SK-N-MC (cell line): Measurements from ENCODE around the gene GDPD5.

Experiments
- DNase-seq: peaks from one replicate; pipeline ENCODE4 v3.0.0-alpha.2; 2011; ENCODE audit warnings: low read depth, low spot score
- H3K27ac ChIP-seq: fragments of 200-600 bp; sonication (generic); 2 replicates; pipeline ENCODE4 v1.5.1; 2016; ENCODE audit warnings: mixed run types
- H3K36me3 ChIP-seq: fragments of 200-600 bp; sonication (generic); 2 replicates; pipeline ENCODE4 v1.6.1; 2017; ENCODE audit warnings: antibody characterized with exemption, low read length, mixed read lengths; ENCODE audit not compliant: insufficient read depth
- H3K4me3 ChIP-seq: fragments of 200-600 bp; sonication (generic); 2 replicates; pipeline ENCODE4 v1.5.1; 2016
- H3K9ac ChIP-seq: fragments of 200-600 bp; sonication (generic); 2 replicates; pipeline ENCODE4 v1.8.0; 2017; ENCODE audit warnings: mixed run types, mixed read lengths; ENCODE audit not compliant: insufficient read length
- H3K9me3 ChIP-seq: fragments of 200-600 bp; sonication (generic); 2 replicates; pipeline ENCODE4 v1.6.1; 2017; ENCODE audit warnings: low read depth, mild to moderate bottlenecking, antibody characterized with exemption, low read length, moderate library complexity, mixed read lengths
- EZH2 ChIP-seq: fragments of 200-600 bp; sonication (generic); IDR thresholded peaks from one replicate; pipeline ENCODE4 v1.6.1; 2017; ENCODE audit warnings: antibody characterized with exemption
- FOXP2 ChIP-seq: optimal IDR thresholded peaks from 2 replicates; pipeline ENCODE3; 2011; ENCODE audit warnings: mild to moderate bottlenecking, moderate library complexity; ENCODE audit not compliant: insufficient read depth; ENCODE audit errors: extremely low read length, control extremely low read depth
- POLR2AphosphoS5 ChIP-seq: IDR thresholded peaks from 2 replicates; pipeline ENCODE4 v1.6.1; 2012; ENCODE audit warnings: mild to moderate bottlenecking, low read depth, low read length, borderline replicate concordance

GDPD5 gene

GRCh38 chr11:75566763-75567279 is 41.1 kb upstream of the GDPD5 start:
- H3K27ac ChIP-seq = no peak overlapping the region
- H3K4me3 ChIP-seq = no peak overlapping the region
- H3K36me3 ChIP-seq = peaks cover 79% of the 10 kb centered on the region
- H3K9ac ChIP-seq = no peak overlapping the region
- TF ChIP-seq FOXP2 (no peak), POLR2AphosphoS5 (no peak), EZH2 (no peak)
- no peaks in the 10 kb centered on the region for H3K9me3 ChIP-seq
- DNase-seq = no peak

GRCh38 chr11:75565916-75566762 is 40.4 kb upstream of the GDPD5 start:
- H3K36me3 ChIP-seq = peaks cover 72% of the 10 kb centered on the region
- no peak overlapping the region for H3K9ac ChIP-seq
- no peak overlapping the region for H3K27ac ChIP-seq
- no peak for DNase-seq
- TF ChIP-seq FOXP2 (no peak), POLR2AphosphoS5 (no peak; the same call in 1 of the 2 replicates), EZH2 (no peak)
- H3K4me3 ChIP-seq = no peak overlapping the region
- H3K9me3 ChIP-seq = no peaks in the 10 kb centered on the region

GRCh38 chr11:75565221-75565814 is 39.6 kb upstream of the GDPD5 start:
- peak overlapping the region; percentile 91 for H3K4me3 ChIP-seq
- H3K27ac ChIP-seq = no peak overlapping the region
- peaks cover 64% of the 10 kb centered on the region for H3K36me3 ChIP-seq
- TF ChIP-seq FOXP2 (no peak), POLR2AphosphoS5 (no peak), EZH2 (no peak)
- H3K9me3 ChIP-seq = no peaks in the 10 kb centered on the region
- H3K9ac ChIP-seq = no peak overlapping the region
- no peak for DNase-seq

GRCh38 chr11:75563978-75564552 is 38.3 kb upstream of the GDPD5 start:
- peaks cover 52% of the 10 kb centered on the region for H3K36me3 ChIP-seq
- H3K9me3 ChIP-seq = no peaks in the 10 kb centered on the region
- peak overlapping the region; percentile 91 for H3K4me3 ChIP-seq
- TF ChIP-seq POLR2AphosphoS5 = no peak
- no peak for TF ChIP-seq EZH2
- TF ChIP-seq FOXP2 = no peak
- no peak for DNase-seq
- H3K27ac ChIP-seq = peak overlapping the region; percentile 91; the same call in 1 of the 2 replicates
- peak overlapping the region; percentile 87 for H3K9ac ChIP-seq

- H3K9me3 ChIP-seq = no peaks in the 10 kb centered on the region
- TF ChIP-seq FOXP2 (no peak), POLR2AphosphoS5 (no peak), EZH2 (no peak)
- peak overlapping the region; percentile 91 for H3K4me3 ChIP-seq
- no peak for DNase-seq
- H3K27ac ChIP-seq = peak overlapping the region; percentile 91; the same call in 1 of the 2 replicates
- H3K36me3 ChIP-seq = peaks cover 47% of the 10 kb centered on the region
- H3K9ac ChIP-seq = peak overlapping the region; percentile 87
Observed at GRCh38 chr11:75563501-75563977, 37.8 kb upstream of the GDPD5 start.

- DNase-seq = no peak
- H3K9ac ChIP-seq = peak overlapping the region; percentile 87
- H3K27ac ChIP-seq = peak overlapping the region; percentile 91
- H3K9me3 ChIP-seq = no peaks in the 10 kb centered on the region
- TF ChIP-seq FOXP2 (no peak), POLR2AphosphoS5 (no peak; the same call in 1 of the 2 replicates), EZH2 (no peak)
- H3K4me3 ChIP-seq = peak overlapping the region; percentile 91
- peaks cover 41% of the 10 kb centered on the region for H3K36me3 ChIP-seq
Observed at GRCh38 chr11:75562836-75563484, 37.2 kb upstream of the GDPD5 start.

- Histone ChIP-seq H3K27ac (peak within 1 kb of the TSS; percentile 91), H3K36me3 (peaks cover 34% of the 10 kb centered on the region), H3K4me3 (peak within 1 kb of the TSS; percentile 91), H3K9ac (peak within 1 kb of the TSS; percentile 87), H3K9me3 (no peaks in the 10 kb centered on the region)
- no peak for DNase-seq
- no peak for TF ChIP-seq EZH2
- TF ChIP-seq POLR2AphosphoS5 = peak; percentile 83; the same call in 1 of the 2 replicates
- TF ChIP-seq FOXP2 = no peak
Observed at GRCh38 chr11:75562048-75562835, 36.5 kb upstream of the GDPD5 start, which contains the start of gene SERPINH1. Gene SERPINH1, plus strand, starts transcription at chr11:75562253. Its CDS starts 4,097 bp downstream, at chr11:75566350.
